ENCODE results near the gene MEFV.

The MEFV gene

DNA sequence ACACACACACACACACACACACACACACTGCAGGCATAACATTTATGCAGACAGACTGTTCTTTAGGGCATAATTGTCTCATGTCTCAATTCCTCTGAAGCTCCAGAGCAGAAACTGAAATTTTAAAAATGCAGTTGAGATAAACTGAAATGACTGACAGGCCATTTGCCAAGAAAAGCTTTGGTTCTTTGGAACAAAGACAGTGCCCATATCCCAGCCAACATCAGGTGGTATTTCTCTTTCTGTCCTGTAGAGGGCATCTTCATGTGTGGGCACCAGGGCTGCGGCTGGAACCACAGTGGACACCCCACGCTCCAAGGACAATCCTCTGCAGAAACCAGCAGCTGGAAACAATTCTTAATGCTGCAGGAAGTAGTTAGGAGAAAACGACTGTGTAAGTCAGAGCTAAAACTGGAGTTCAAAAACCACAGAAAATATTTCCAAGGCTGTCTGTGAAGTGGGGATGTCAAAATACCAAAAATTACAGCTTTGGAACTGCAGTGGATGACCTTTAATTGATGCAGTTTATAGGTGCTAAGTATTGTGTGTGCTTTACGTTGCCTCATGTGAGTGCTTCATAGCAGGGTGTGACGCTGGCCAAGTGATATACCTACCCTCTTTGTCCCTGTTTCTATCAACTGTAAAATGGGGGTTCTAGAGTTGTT, 10.6 kb upstream of the MEFV start:
- DNase-seq = peak; percentile 46

GRCh38 chr16:3264137-3265036, 8.0 kb upstream of the MEFV start:
- peak; percentile 100 for DNase-seq

- DNase-seq = no peak
Measured at GRCh38 chr16:3262517-3262916, 6.1 kb upstream of the MEFV start.

DNA sequence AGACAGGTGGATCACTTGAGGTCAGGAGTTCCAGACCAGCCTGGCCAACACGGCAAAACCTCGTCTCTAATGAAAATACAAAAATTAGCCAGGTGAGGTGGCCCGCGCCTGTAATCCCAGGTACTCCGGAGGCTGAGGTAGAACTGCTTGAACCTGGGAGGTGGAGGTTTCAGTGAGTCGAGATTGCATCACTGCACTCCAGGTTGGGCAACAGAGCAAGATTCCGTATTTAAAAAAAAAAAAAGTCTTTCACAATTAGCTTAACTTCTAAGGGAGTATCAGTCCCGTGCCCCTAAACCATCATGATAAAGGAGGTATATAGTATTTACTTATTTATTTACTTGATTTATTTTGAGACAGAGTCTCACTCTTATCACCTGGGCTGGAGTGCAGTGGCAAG, 3.4 kb upstream of the MEFV start:
- DNase-seq = no peak

GRCh38 chr16:3256866-3257465, 533 bp upstream of the MEFV start:
- peak; percentile 5 for DNase-seq

GRCh38 chr16:3254309-3254708, 2.1 kb downstream of the MEFV start:
- no peak for DNase-seq

DNA sequence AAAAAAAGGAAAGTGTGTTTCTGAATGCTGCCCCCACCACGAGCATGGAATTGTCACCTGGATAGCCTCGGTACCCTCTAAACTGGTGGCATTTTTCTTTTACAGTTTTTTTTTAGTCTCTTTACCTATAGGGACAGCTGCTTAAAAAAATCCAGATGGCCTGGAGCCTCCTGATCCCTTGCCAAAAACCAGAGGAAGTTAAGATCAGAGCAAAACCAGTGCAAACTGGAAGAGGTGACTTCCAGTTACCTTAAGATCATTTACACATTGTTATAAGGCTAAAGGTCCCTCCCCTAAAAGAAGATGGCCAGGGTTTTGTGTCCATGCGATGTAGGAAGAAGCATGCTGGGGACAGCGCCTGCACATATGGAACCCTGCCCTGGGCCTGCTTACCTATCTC, 3.5 kb downstream of the MEFV start:
- DNase-seq = no peak

DNA sequence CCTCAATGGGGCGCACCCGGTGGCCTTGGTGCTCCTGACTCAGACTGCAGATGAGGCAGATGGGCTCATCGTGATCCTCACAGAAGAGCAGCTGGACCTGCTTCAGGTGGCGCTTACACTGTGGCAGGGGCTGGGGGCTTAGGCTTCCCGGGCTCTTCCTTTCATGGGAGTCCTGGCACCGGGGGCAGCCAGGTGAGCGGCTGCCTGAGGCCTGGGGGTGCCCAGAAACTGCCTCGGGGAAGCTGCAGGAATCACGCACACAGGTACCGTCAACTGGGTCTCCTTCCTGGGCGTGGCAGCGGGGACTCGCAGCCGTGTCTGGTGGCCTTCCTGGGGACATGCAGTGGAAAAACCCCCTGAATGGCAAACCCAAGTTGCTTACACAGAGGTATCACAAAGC, 7.0 kb downstream of the MEFV start:
- DNase-seq = no peak

GRCh38 chr16:3249020-3249419, 7.4 kb downstream of the MEFV start:
- DNase-seq = no peak

DNA sequence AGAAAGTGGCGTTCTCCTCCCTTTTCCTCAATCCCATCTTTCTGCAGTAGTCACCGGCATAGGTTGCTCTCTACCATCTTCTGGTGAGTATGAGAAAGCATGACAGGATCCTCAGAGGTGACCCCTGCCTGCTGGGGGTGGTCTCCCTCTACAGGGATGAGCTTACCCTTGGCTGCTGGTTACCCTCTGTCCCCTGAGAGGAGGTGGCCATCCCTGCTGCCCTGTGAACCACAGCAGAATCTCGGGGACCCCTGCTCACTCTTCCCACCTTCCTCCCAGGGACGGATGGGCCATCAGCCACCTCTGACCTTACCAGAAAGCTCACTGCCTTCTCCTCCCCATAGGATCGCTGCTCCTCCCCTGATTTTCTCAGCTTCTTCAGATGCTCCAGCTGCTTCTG, 7.8 kb downstream of the MEFV start:
- DNase-seq = no peak

- no peak for DNase-seq
Measured at GRCh38 chr16:3246876-3247275, 9.6 kb downstream of the MEFV start.

GRCh38 chr16:3246002-3246401, 10.4 kb downstream of the MEFV start:
- no peak for DNase-seq

- DNase-seq = no peak
Measured at GRCh38 chr16:3243882-3244281, 12.6 kb downstream of the MEFV start.

GRCh38 chr16:3242709-3243108, 13.7 kb downstream of the MEFV start:
- no peak for DNase-seq

GRCh38 chr16:3241761-3242160, 14.7 kb downstream of the MEFV start:
- no peak for DNase-seq

DNA sequence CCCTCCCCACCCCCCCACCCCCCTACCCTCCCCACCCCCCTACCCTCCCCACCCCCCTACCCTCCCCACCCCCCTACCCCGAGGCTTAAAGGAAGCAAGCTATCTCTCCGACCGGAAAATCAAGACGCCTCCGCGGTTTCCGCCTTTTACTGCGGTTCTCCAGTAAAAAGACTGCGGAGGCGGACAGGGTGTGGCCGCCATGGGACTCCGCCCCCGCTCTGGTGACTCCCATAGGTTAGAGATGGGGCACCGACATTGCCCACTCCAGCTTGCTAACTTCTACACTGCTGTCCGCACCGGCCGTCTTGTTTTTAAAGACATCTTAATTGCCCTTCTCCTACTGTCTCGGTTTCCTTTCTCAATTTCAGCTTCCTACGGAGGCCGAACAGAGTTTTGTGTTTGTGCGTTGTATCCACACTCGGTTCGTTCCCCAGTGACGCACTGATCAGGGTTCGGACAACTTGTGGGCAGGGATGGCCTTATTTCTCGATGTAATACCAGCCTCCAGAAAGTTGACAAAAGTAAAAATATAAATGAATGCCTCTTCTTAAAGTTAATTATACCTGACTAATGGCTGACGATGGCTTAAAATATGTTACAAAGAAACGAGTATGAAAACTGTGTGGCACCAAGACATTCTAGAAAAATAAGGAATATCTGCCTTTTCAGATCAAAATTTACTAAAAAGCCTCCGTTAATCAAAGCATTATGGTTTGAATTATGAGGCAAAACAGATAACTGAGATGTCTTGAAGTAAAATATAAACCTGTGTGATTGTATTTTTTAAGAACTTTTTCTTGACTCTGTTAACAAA, 20.4 kb downstream of the MEFV start:
- no peak for DNase-seq

GRCh38 chr16:3234857-3235561, 21.4 kb downstream of the MEFV start, which contains the start of gene ZNF200:
TSS of gene ZNF200 (minus strand) at chr16:3235158. CDS start at chr16:3233755, 1,403 bp downstream.
- DNase-seq = peak; percentile 96

DNA sequence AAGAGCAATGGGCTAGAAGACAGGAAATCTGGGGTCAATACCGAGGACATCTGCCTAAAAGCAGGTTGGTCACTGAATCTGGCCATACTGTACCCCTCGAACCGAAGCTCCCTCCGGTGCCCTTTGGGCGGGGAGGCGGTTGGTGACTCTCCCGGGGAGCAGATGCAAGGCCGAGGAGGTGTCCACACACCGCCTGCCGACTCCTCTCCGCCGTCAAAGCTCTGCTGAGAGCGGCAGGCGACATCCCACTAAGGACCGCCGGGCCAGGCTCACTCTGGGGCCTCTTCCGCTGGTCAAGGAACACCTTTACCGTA, 21.9 kb downstream of the MEFV start:
- DNase-seq = no peak

- peak; percentile 4 for DNase-seq
Measured at GRCh38 chr16:3223913-3224515, 32.4 kb downstream of the MEFV start.

DNA sequence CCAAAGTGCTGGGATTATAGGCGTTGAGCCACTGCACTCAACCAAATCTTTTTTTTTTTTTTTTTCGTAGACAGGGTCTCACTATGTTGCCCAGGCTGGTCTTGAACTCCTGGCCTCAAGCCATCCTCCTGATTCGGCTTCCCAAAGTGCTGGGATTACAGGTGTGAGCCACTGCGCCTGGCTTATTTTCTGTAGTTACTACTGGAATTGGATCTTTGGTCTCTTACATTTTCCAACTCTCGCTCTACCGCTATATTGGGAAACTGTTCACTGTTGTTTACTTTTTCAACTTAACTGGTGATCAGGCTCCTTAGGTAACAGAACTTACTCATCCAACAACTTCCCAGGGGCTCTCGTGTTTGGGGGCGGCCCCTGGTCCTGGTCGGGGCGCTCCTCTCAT, 35.6 kb downstream of the MEFV start:
- DNase-seq = no peak

DNA sequence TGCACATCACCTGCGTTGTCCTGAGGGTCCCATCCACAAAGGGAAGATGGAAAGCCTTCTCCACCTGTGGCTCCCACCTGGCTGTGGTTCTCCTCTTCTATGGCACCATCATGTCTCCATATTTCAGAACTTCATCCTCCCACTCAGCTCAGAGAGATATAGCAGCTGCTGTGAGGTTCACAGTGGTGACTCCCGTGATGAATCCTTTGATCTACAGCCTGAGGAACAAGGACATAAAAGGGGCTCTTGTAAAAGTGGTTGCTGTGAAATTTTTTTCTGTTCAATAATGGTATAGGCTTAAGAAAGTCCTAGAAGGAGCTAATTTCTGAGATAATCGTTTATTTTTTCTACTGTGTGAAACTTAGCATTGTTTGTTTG, 40.2 kb downstream of the MEFV start:
- DNase-seq = no peak
